ENCODE results near the gene ALX4. TPM values are rescaled to one million over a fixed set of nuclear protein-coding genes. Genes with fewer than 3 reads are reported as not detected.

ALX4 gene
- total and polyA plus RNA-seq, 9 of the 15 experiments (the other 6 are each of a cell fraction or from before 2014, with no cell fraction given) = 0.07 to 1.2 (median 0.33) TPM

DNA sequence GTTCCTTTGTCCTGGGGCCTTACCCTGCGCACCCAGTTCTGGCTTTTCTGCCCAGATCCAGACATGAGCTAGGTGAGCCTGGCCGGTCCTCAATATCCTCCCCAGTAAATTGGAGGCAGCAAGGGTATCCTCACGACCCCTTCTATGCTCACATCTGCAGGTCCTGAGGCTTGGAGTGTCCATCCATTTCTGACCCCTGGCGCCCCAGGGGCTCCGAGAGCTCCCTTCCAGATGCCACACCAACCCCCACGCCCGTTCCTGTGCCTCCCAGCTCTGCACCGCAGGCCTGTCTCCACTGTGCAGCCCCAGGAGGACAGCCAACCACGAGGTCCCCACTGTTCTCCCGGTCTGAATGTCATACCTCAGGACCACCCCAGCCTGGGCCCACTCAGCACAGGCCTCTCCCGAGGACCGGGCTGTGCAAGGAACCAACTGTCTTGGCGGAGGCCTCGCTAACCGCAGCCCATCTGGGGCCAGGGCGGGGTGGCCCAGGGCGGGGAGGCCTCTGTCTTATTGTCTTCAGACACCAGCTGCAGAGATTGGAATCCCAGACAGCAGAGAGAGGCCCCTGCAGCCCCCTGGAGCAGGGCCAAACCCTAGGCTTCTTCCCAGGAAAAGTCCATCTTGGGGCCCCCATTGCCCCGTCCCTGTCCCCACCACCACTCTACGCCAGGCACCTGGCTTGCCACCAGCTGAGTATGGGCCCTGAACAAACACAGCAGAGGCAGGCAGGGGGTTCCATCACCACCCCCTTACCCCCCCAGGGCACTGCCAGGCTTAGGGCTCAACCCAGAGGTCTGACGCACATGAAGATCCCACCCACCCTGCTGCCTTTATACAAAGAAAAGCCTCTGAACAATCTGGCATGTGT is 39.3 kb downstream of the ALX4 start:
- BruUV-seq (replicated peaks) = no TSS peak
- H3K27me3 ChIP-seq (ENCODE audit: control insufficient read depth in 2 of 2, insufficient read depth in 2 of 2, low read length in 2 of 2) = no peaks in the 10 kb centered on the region
- peak; percentile 84 for ATAC-seq
- H3K4me1 ChIP-seq (replicated peaks in 1 of 2; ENCODE audit: control insufficient read depth in 2 of 2, insufficient read depth in 2 of 2, low read length in 2 of 2) = peaks cover 50 to 58% of the 10 kb centered on the region in 2 experiments
- H4K20me1 ChIP-seq (replicated peaks; ENCODE audit: control insufficient read depth, insufficient read depth, low read length) = peaks cover 10% of the 10 kb centered on the region; the same call in 1 of the 2 replicates
- peak overlapping the region in 1 of 2 experiments; percentile 84; a peak in 2 of 4 replicates for H3K9ac ChIP-seq (ENCODE audit: insufficient read depth in 1 of 2, low read depth in 2 of 2, low read length in 2 of 2)
- FAIRE-seq = peak; percentile 52
- H3K9me3 ChIP-seq (replicated peaks; ENCODE audit: control insufficient read depth, insufficient read depth, low read depth, low read length) = no peaks in the 10 kb centered on the region
- in situ Hi-C loops (cut with MboI) = no loop called here
- peak overlapping the region; percentile 11; the same call in 1 of the 2 replicates for H3K4me3 ChIP-seq
- WGBS (ENCODE audit: insufficient coverage, low coverage, missing lambda C conversion rate) = 10% methylated on average over 20 of the region's 20 CpGs
- H3K27ac ChIP-seq (ENCODE audit: extremely low read depth, low read depth, low read length) = peak overlapping the region; percentile 49; the same call in 2 of the 3 replicates
- CTCF ChIA-PET (ENCODE audit: low intra/inter-chr PET ratio) = no interaction called here
- DNase-seq (ENCODE audit: extremely low read depth in 1 of 4, low spot score in 3 of 4) = peak; percentile 71 to 77 (median 72)
- no peaks in the 10 kb centered on the region for H3K79me2 ChIP-seq (ENCODE audit: control insufficient read depth, insufficient read depth, low read length)
- no peaks in the 10 kb centered on the region for H3K9me1 ChIP-seq (ENCODE audit: control insufficient read depth, insufficient read depth, low read length)
- 0 out of 2 replicates have a peak overlapping the region, but pooled peaks have one; percentile 58 for H2AFZ ChIP-seq (ENCODE audit: low read depth, low read length)
- POLR2A ChIA-PET = interaction anchor here (0.5 to 2.1 kb wide), 11 partner anchors 9 to 614 kb away, joined by 3 to 8 read pairs (median 3); no protein-coding TSS in a partner anchor
- intact Hi-C loops (cut with micrococcal nuclease) = loop anchor here (5.0 kb wide), 2 partner anchors 93 to 133 kb away; no protein-coding TSS in a partner anchor
- no peaks in the 10 kb centered on the region for H3K36me3 ChIP-seq (ENCODE audit: control insufficient read depth, insufficient read depth, low read length)
- peak overlapping the region; percentile 74 for H3K4me2 ChIP-seq (ENCODE audit: insufficient read depth, low read length)
- TF ChIP-seq SMAD2 (IDR thresholded peaks at IDR 0.05; ENCODE audit: low read depth, low read length) (no peak), TOE1 (IDR thresholded peaks at IDR 0.05; ENCODE audit: borderline replicate concordance) (no peak), TOE1 (CRISPR knock-in tag; IDR thresholded peaks at IDR 0.05; ENCODE audit: borderline replicate concordance, low read depth) (no peak), ELF1 (tag; IDR thresholded peaks at IDR 0.05) (0 out of 2 replicates have a peak, but pooled peaks have one; percentile 14), PHF20 (IDR thresholded peaks at IDR 0.05; ENCODE audit: partially characterized antibody) (no peak), ZBTB17 (CRISPR knock-in tag; IDR thresholded peaks at IDR 0.05) (0 out of 2 replicates have a peak, but pooled peaks have one; percentile 16), NFYB (IDR thresholded peaks at IDR 0.05; ENCODE audit: extremely low read depth, insufficient read length) (no peak), ZNF23 (CRISPR knock-in tag; IDR thresholded peaks at IDR 0.05) (no peak), PTRF (tag; IDR thresholded peaks at IDR 0.05) (no peak), CBFA2T3 (IDR thresholded peaks at IDR 0.05) (peak; percentile 72), ZNF586 (CRISPR knock-in tag; conservative IDR thresholded peaks at IDR 0.05) (no peak), ETV6 (IDR thresholded peaks at IDR 0.05; ENCODE audit: borderline replicate concordance in 1 of 2, low read depth in 2 of 2, low read length in 1 of 2) (no peak), ETV6 (CRISPR knock-in tag; IDR thresholded peaks at IDR 0.05; ENCODE audit: borderline replicate concordance) (no peak), SIX5 (IDR thresholded peaks at IDR 0.05; ENCODE audit: borderline replicate concordance in 1 of 2, insufficient read depth in 1 of 2, low read depth in 1 of 2, low read length in 2 of 2) (no peak), IRF2 (CRISPR knock-in tag; IDR thresholded peaks at IDR 0.05) (no peak)
- TF ChIP-seq, protein P1, sequence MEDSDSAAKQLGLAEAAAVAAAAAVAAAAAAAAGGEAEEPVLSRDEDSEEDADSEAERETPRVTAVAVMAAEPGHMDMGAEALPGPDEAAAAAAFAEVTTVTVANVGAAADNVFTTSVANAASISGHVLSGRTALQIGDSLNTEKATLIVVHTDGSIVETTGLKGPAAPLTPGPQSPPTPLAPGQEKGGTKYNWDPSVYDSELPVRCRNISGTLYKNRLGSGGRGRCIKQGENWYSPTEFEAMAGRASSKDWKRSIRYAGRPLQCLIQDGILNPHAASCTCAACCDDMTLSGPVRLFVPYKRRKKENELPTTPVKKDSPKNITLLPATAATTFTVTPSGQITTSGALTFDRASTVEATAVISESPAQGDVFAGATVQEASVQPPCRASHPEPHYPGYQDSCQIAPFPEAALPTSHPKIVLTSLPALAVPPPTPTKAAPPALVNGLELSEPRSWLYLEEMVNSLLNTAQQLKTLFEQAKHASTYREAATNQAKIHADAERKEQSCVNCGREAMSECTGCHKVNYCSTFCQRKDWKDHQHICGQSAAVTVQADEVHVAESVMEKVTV (CRISPR knock-in tag; IDR thresholded peaks at IDR 0.05) = no peak
- TF ChIP-seq, protein P2, sequence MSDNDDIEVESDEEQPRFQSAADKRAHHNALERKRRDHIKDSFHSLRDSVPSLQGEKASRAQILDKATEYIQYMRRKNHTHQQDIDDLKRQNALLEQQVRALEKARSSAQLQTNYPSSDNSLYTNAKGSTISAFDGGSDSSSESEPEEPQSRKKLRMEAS (CRISPR knock-in tag; IDR thresholded peaks at IDR 0.05) = no peak
- TF ChIP-seq, protein P3, sequence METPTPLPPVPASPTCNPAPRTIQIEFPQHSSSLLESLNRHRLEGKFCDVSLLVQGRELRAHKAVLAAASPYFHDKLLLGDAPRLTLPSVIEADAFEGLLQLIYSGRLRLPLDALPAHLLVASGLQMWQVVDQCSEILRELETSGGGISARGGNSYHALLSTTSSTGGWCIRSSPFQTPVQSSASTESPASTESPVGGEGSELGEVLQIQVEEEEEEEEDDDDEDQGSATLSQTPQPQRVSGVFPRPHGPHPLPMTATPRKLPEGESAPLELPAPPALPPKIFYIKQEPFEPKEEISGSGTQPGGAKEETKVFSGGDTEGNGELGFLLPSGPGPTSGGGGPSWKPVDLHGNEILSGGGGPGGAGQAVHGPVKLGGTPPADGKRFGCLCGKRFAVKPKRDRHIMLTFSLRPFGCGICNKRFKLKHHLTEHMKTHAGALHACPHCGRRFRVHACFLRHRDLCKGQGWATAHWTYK (CRISPR knock-in tag; IDR thresholded peaks at IDR 0.05) = no peak
